ENCODE results near the gene TBCK.

DNA sequence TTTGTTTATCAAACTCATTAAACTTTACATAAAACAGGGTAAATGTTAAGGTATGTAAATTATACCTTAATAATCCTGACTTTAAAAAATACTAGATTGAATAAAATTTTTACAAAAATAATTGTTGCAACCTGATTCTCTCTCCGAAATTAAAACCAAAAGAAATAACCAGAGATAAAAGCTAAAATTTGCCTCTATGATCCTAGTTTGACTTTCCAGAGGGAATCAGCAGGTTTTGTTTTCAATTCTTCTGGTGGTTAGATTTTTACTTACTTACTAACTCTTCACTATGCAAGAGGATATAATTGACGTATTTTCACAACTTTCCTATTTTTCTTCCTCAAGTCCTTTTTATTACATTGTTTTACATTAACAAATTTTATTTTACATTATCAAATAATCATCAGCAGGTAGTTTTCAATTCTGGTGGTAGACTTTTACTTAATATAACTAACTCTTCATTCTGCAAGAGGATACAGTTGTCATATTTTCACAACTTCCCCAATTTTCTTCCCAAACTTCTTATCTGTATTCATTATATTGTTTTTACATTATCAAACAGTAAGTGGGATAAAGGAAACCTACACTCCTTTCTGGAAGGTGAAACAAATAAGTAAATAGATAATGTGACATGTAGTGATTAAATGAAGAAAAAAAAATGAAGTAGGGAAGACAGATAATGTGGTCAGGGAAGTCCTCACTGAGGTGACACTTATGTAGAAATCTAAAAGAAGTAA, 52.2 kb downstream of the TBCK start:
- TF ChIP-seq, protein P1, sequence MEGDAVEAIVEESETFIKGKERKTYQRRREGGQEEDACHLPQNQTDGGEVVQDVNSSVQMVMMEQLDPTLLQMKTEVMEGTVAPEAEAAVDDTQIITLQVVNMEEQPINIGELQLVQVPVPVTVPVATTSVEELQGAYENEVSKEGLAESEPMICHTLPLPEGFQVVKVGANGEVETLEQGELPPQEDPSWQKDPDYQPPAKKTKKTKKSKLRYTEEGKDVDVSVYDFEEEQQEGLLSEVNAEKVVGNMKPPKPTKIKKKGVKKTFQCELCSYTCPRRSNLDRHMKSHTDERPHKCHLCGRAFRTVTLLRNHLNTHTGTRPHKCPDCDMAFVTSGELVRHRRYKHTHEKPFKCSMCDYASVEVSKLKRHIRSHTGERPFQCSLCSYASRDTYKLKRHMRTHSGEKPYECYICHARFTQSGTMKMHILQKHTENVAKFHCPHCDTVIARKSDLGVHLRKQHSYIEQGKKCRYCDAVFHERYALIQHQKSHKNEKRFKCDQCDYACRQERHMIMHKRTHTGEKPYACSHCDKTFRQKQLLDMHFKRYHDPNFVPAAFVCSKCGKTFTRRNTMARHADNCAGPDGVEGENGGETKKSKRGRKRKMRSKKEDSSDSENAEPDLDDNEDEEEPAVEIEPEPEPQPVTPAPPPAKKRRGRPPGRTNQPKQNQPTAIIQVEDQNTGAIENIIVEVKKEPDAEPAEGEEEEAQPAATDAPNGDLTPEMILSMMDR (conservative IDR thresholded peaks at IDR 0.05; ENCODE audit: low read depth, low read length) = no peak
- no peak for TF ChIP-seq EZH2 (IDR thresholded peaks at IDR 0.05; ENCODE audit: borderline replicate concordance, low read depth, low read length, poor library complexity, severe bottlenecking)

Data from A673 (cell line).